OCI-LY1 (cell line): ENCODE measurements around the gene GOLT1B.

Source experiments
- H2AFZ ChIP-seq: fragments of 200-600 bp; sonication (generic), shearing (Covaris generic); 2 replicates; pipeline ENCODE4 v1.6.0; 2014; ENCODE audit warnings: antibody characterized with exemption, mild to moderate bottlenecking, low read length
- H3F3A ChIP-seq: fragments of 200-600 bp; sonication (generic), shearing (Covaris generic); 2 replicates; pipeline ENCODE4 v1.6.0; 2014; ENCODE audit warnings: mild to moderate bottlenecking, antibody characterized with exemption, low read length, moderate library complexity; ENCODE audit not compliant: insufficient read depth
- H3K27ac ChIP-seq: fragments of 200-600 bp; sonication (generic); 2 replicates; pipeline ENCODE4 v1.5.1; 2014; ENCODE audit warnings: low read length, mixed run types, mild to moderate bottlenecking, low read depth; ENCODE audit not compliant: poor library complexity, severe bottlenecking
- H3K27me3 ChIP-seq: fragments of 200-600 bp; sonication (generic); 2 replicates; pipeline ENCODE4 v1.6.0; 2014; ENCODE audit warnings: antibody characterized with exemption, mild to moderate bottlenecking, low read length, moderate library complexity; ENCODE audit not compliant: insufficient read depth
- H3K36me3 ChIP-seq: fragments of 200-600 bp; sonication (generic); 2 replicates; pipeline ENCODE4 v1.6.1; 2014; ENCODE audit warnings: mild to moderate bottlenecking, antibody characterized with exemption, low read length, moderate library complexity, mixed read lengths; ENCODE audit not compliant: insufficient read depth
- H3K4me1 ChIP-seq: fragments of 200-600 bp; sonication (generic); 2 replicates; pipeline ENCODE4 v1.5.1; 2014; ENCODE audit warnings: mild to moderate bottlenecking, low read length, moderate library complexity; ENCODE audit not compliant: insufficient read depth, severe bottlenecking
- H3K4me2 ChIP-seq: fragments of 200-600 bp; sonication (generic), shearing (Covaris generic); 2 replicates; pipeline ENCODE4 v1.6.1; 2014; ENCODE audit warnings: low read length
- H3K4me3 ChIP-seq: fragments of 200-600 bp; sonication (generic); 2 replicates; pipeline ENCODE4 v1.5.1; 2014; ENCODE audit warnings: low read length, low read depth, mild to moderate bottlenecking, mixed read lengths; ENCODE audit not compliant: poor library complexity, severe bottlenecking
- H3K79me2 ChIP-seq: fragments of 200-600 bp; shearing (Covaris generic); 2 replicates; pipeline ENCODE4 v1.6.1; 2016; ENCODE audit warnings: mixed run types, low read length, mixed read lengths; ENCODE audit not compliant: insufficient read depth
- H3K9ac ChIP-seq: fragments of 200-600 bp; sonication (generic), shearing (Covaris generic); 2 replicates; pipeline ENCODE4 v1.6.1; 2014; ENCODE audit warnings: mild to moderate bottlenecking, low read length, mixed read lengths
- H3K9me2 ChIP-seq: fragments of 200-600 bp; sonication (generic), shearing (Covaris generic); 2 replicates; pipeline ENCODE4 v1.6.1; 2014; ENCODE audit warnings: low read depth, mild to moderate bottlenecking, low read length, mixed read lengths
- H3K9me3 ChIP-seq: fragments of 200-600 bp; shearing (Covaris generic); 2 replicates; pipeline ENCODE4 v1.6.1; 2014; ENCODE audit warnings: low read length, mixed read lengths
- H4K20me1 ChIP-seq: fragments of 200-600 bp; sonication (generic), shearing (Covaris generic); 2 replicates; pipeline ENCODE4 v1.6.0; 2016; ENCODE audit warnings: mild to moderate bottlenecking, low read length; ENCODE audit not compliant: insufficient read depth
- CTCF ChIP-seq: fragments of 200-600 bp; sonication (generic), shearing (Covaris generic); IDR thresholded peaks from 2 replicates; pipeline ENCODE4 v1.5.1; 2017; ENCODE audit warnings: mild to moderate bottlenecking, antibody characterized with exemption, low read length, moderate library complexity, mixed read lengths
- EZH2 ChIP-seq: fragments of 200-600 bp; sonication (generic), shearing (Covaris generic); IDR thresholded peaks from 2 replicates; pipeline ENCODE4 v1.8.0; 2017; ENCODE audit warnings: borderline replicate concordance, mixed run types, mild to moderate bottlenecking, antibody characterized with exemption, low read length, moderate library complexity, mixed read lengths

Gene GOLT1B

GRCh38 chr12:21500786-21501257 is 767 bp upstream of the GOLT1B start:
- H3K27me3 ChIP-seq: no peaks in the 10 kb centered on the region
- no peak overlapping the region for H2AFZ ChIP-seq
- peak overlapping the region; percentile 67 for H3K9ac ChIP-seq
- no peaks in the 10 kb centered on the region for H3F3A ChIP-seq
- peaks cover 40% of the 10 kb centered on the region for H3K79me2 ChIP-seq
- H3K36me3 ChIP-seq: peaks cover 33% of the 10 kb centered on the region
- no peak for TF ChIP-seq EZH2
- no peak for TF ChIP-seq CTCF
- peaks cover 32% of the 10 kb centered on the region for H3K4me1 ChIP-seq
- H3K9me3 ChIP-seq: no peaks in the 10 kb centered on the region
- no peak overlapping the region for H3K27ac ChIP-seq
- H3K4me3 ChIP-seq: peak overlapping the region; percentile 88
- no peaks in the 10 kb centered on the region for H4K20me1 ChIP-seq
- H3K4me2 ChIP-seq: peak overlapping the region; percentile 75
- no peaks in the 10 kb centered on the region for H3K9me2 ChIP-seq

- no peaks in the 10 kb centered on the region for H3K9me3 ChIP-seq
- no peak for TF ChIP-seq EZH2
- TF ChIP-seq CTCF: no peak
- peaks cover 20% of the 10 kb centered on the region for H3K36me3 ChIP-seq
- H3K9ac ChIP-seq: peak overlapping the region; percentile 81
- peak overlapping the region; percentile 75 for H3K4me2 ChIP-seq
- no peak overlapping the region for H3K27ac ChIP-seq
- peaks cover 32% of the 10 kb centered on the region for H3K4me1 ChIP-seq
- no peak overlapping the region for H2AFZ ChIP-seq
- H3K9me2 ChIP-seq: no peaks in the 10 kb centered on the region
- H3F3A ChIP-seq: no peaks in the 10 kb centered on the region
- no peaks in the 10 kb centered on the region for H4K20me1 ChIP-seq
- H3K4me3 ChIP-seq: peak overlapping the region; percentile 88
- no peaks in the 10 kb centered on the region for H3K27me3 ChIP-seq
- peaks cover 53% of the 10 kb centered on the region for H3K79me2 ChIP-seq
Measured at GRCh38 chr12:21502164-21502496, 541 bp downstream of the GOLT1B start.

- H3K9me2 ChIP-seq: no peaks in the 10 kb centered on the region
- peak overlapping the region; percentile 81 for H3K9ac ChIP-seq
- peak overlapping the region; percentile 88 for H3K4me3 ChIP-seq
- peaks cover 14% of the 10 kb centered on the region for H3K36me3 ChIP-seq
- H3K27ac ChIP-seq: no peak overlapping the region
- no peaks in the 10 kb centered on the region for H3K9me3 ChIP-seq
- H3K4me2 ChIP-seq: peak overlapping the region; percentile 75
- H2AFZ ChIP-seq: no peak overlapping the region
- H4K20me1 ChIP-seq: no peaks in the 10 kb centered on the region
- no peaks in the 10 kb centered on the region for H3F3A ChIP-seq
- peaks cover 32% of the 10 kb centered on the region for H3K4me1 ChIP-seq
- no peaks in the 10 kb centered on the region for H3K27me3 ChIP-seq
- peaks cover 55% of the 10 kb centered on the region for H3K79me2 ChIP-seq
- TF ChIP-seq EZH2: no peak
- TF ChIP-seq CTCF: no peak
Measured at GRCh38 chr12:21502872-21503271, 1.3 kb downstream of the GOLT1B start.
